ENCODE measurements around the gene A2M. TPM values are rescaled to one million over a fixed set of nuclear protein-coding genes. Genes with fewer than 3 reads are reported as not detected.
A peak's percentile ranks its signal among the peaks of the same experiment; 100 is the strongest.

A2M gene
- total and polyA plus RNA-seq, 2 of the 8 experiments (the other 6 are each of a cell fraction or from before 2014, with no cell fraction given) = 0.15 TPM; not detected in 1

DNA sequence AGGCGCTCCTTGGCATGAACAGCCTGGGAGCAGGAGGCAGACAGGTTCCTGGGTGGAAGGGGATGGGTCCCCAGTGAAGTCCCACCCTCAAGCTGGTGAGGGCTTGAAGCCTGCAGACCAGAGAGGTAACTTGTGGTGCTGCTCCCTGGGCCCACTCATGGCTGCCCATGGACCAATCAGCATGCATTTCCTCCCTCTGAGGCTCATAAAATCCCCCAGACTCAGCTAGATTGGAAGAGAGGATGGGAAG lies 50.2 kb downstream of the A2M start:
- Histone ChIP-seq H3K36me3 (ENCODE audit: control insufficient read depth in 2 of 4, insufficient read depth in 4 of 4, low read length in 3 of 4) (no peaks in the 10 kb centered on the region), H4K20me1 (replicated peaks in 1 of 2; ENCODE audit: control insufficient read depth in 1 of 2, insufficient read depth in 2 of 2, low read length in 2 of 2) (no peaks in the 10 kb centered on the region), H3K23ac (ENCODE audit: insufficient read length) (no peak overlapping the region), H2AK5ac (ENCODE audit: low read depth, low read length) (no peak overlapping the region), H3K9me3 (ENCODE audit: insufficient read depth in 2 of 2, low read depth in 1 of 2, low read length in 1 of 2) (no peaks in the 10 kb centered on the region), H3K79me1 (ENCODE audit: low read depth, low read length) (no peaks in the 10 kb centered on the region), H3K4me1 (replicated peaks in 1 of 4; ENCODE audit: control insufficient read depth in 3 of 4, insufficient read depth in 4 of 4, low read length in 3 of 4) (peaks cover 0 to 9% (median 6%) of the 10 kb centered on the region in 4 experiments; a peak in 5 of 7 replicates), H2BK12ac (ENCODE audit: low read depth, low read length) (no peak overlapping the region), H3K27ac (ENCODE audit: low read depth, low read length) (no peak overlapping the region), H4K5ac (ENCODE audit: insufficient read length, low read depth, low read length) (peak overlapping the region; percentile 53), H4K8ac (ENCODE audit: extremely low read depth, insufficient read depth, low read length) (peak overlapping the region; percentile 95; the same call in 1 of the 2 replicates), H3K14ac (ENCODE audit: insufficient read length) (no peak overlapping the region), H2BK5ac (ENCODE audit: low read depth, low read length) (peak overlapping the region; percentile 84; the same call in 1 of the 2 replicates), H3K9ac (replicated peaks in 1 of 4; ENCODE audit: extremely low read depth in 1 of 4, low read depth in 3 of 4, low read length in 3 of 4) (peak overlapping the region in 2 of 4 experiments; percentile 36 to 47; a peak in 4 of 7 replicates), H4K91ac (replicated peaks; ENCODE audit: insufficient read length, low read length) (peak overlapping the region; percentile 49), H2BK120ac (replicated peaks; ENCODE audit: low read depth, low read length) (no peak overlapping the region), H3K56ac (replicated peaks; ENCODE audit: insufficient read length, low read depth, low read length) (no peak overlapping the region), H2BK15ac (ENCODE audit: low read length) (peak overlapping the region; percentile 5), H3K4me3 (ENCODE audit: extremely low read depth in 1 of 4, insufficient read depth in 2 of 4, low read depth in 3 of 4, low read length in 4 of 4) (peak overlapping the region; percentile 35 to 80 (median 50); a peak in 7 of 8 replicates), H3K18ac (ENCODE audit: extremely low read depth, low read length) (peak overlapping the region; percentile 81; the same call in 1 of the 2 replicates), H2AFZ (ENCODE audit: low read length) (peak overlapping the region; percentile 90), H3K4ac (replicated peaks; ENCODE audit: insufficient read length, low read depth, low read length) (no peak overlapping the region), H3K4me2 (ENCODE audit: insufficient read depth in 1 of 2, low read depth in 2 of 2, low read length in 2 of 2) (peak overlapping the region; percentile 43 to 69), H3K27me3 (replicated peaks in 1 of 4; ENCODE audit: control insufficient read depth in 3 of 4, extremely low read depth in 1 of 4, insufficient read depth in 3 of 4, low read length in 3 of 4) (no peaks in the 10 kb centered on the region), H3K23me2 (ENCODE audit: low read depth, low read length) (peaks cover 4% of the 10 kb centered on the region; the same call in 1 of the 2 replicates), H3K79me2 (ENCODE audit: control insufficient read depth in 1 of 2, insufficient read depth in 2 of 2, low read length in 2 of 2) (no peaks in the 10 kb centered on the region), H2BK20ac (ENCODE audit: low read length) (no peak overlapping the region)
- no peak for FAIRE-seq
- CTCF ChIA-PET (ENCODE audit: partially characterized antibody) = interaction anchor here (0.6 to 3.1 kb wide), 7 partner anchors 12 to 350 kb away, joined by 3 to 19 read pairs (median 3); partner anchors contain the start of gene M6PR
- POLR2A ChIA-PET (ENCODE audit: partially characterized antibody) = interaction anchor here (0.6 to 3.1 kb wide), 13 partner anchors 11 to 215 kb away, joined by 3 to 20 read pairs (median 5); partner anchors contain the start of genes M6PR and PHC1
- WGBS, 2 experiments (ENCODE audit: extremely low coverage in 1 of 2, insufficient coverage in 1 of 2, insufficient read length in 1 of 2, insufficient replicate concordance in 2 of 2, low coverage in 1 of 2, low lambda C conversion rate in 2 of 2, missing lambda C conversion rate in 1 of 2) = 88% methylated on average over 1 of the region's 1 CpG; no CpG with 5 or more reads in 1 of the 2 experiments
- no peak for DNase-seq (ENCODE audit: low read depth in 1 of 2, low spot score in 2 of 2)
- TF ChIP-seq JUND (IDR thresholded peaks at IDR 0.05; ENCODE audit: low read length) = no peak
- no peak for TF ChIP-seq CTBP2 (IDR thresholded peaks at IDR 0.05; ENCODE audit: borderline replicate concordance, insufficient read depth, insufficient read length, low read length)
- no peak for TF ChIP-seq CEBPB (IDR thresholded peaks at IDR 0.05; ENCODE audit: low read depth, low read length)
- no peak for TF ChIP-seq CBX8 (IDR thresholded peaks at IDR 0.05; ENCODE audit: borderline replicate concordance, low read depth, low read length)
- no peak for TF ChIP-seq RNF2 (IDR thresholded peaks at IDR 0.05; ENCODE audit: borderline replicate concordance, low read depth, low read length, missing control alignments, poor library complexity, severe bottlenecking)
- TF ChIP-seq SUZ12 (IDR thresholded peaks at IDR 0.05; ENCODE audit: low read length) = no peak
- no peak for TF ChIP-seq GTF2F1 (IDR thresholded peaks at IDR 0.05; ENCODE audit: borderline replicate concordance, low read depth, low read length)
- no peak for TF ChIP-seq CHD1 (IDR thresholded peaks at IDR 0.05; ENCODE audit: low read depth, low read length)
- TF ChIP-seq HDAC6 (IDR thresholded peaks at IDR 0.05; ENCODE audit: low read depth, low read length) = no peak

Data from H1 (cell line).